Loucy (cell line): ENCODE measurements around the gene RASA4.
"Not testable (repeated sequence)": the region's sequence is repeated elsewhere in the genome, so short reads cannot be mapped to it uniquely, and the experiment has no call there.

ENCODE experiments used
- H2AFZ ChIP-seq: fragments of 200-600 bp; sonication (generic); 2 replicates; pipeline ENCODE4 v1.6.0; 2016; ENCODE audit warnings: antibody characterized with exemption, mild to moderate bottlenecking, low read length, moderate library complexity
- H3F3A ChIP-seq: fragments of 200-600 bp; 2 replicates; pipeline ENCODE4 v1.6.0; 2016; ENCODE audit warnings: antibody characterized with exemption, low read depth, mild to moderate bottlenecking
- H3K27me3 ChIP-seq: fragments of 200-600 bp; sonication (generic); 2 replicates; pipeline ENCODE4 v1.6.1; 2014; ENCODE audit warnings: low read length, mild to moderate bottlenecking; ENCODE audit not compliant: insufficient read depth, poor library complexity, severe bottlenecking
- H3K36me3 ChIP-seq: fragments of 200-600 bp; sonication (generic); 2 replicates; pipeline ENCODE4 v1.6.1; 2016; ENCODE audit warnings: low read length; ENCODE audit not compliant: insufficient read depth
- H3K4me1 ChIP-seq: fragments of 200-600 bp; sonication (generic); 2 replicates; pipeline ENCODE4 v1.5.1; 2014; ENCODE audit warnings: low read length, mild to moderate bottlenecking; ENCODE audit not compliant: insufficient read depth, poor library complexity, severe bottlenecking
- H3K4me2 ChIP-seq: fragments of 200-600 bp; sonication (generic); 2 replicates; pipeline ENCODE4 v1.6.0; 2014; ENCODE audit warnings: antibody characterized with exemption, low read length, low read depth, mild to moderate bottlenecking; ENCODE audit not compliant: poor library complexity, severe bottlenecking
- H3K4me3 ChIP-seq: fragments of 200-600 bp; sonication (generic); 2 replicates; pipeline ENCODE4 v1.5.1; 2014; ENCODE audit warnings: low read length, mild to moderate bottlenecking, mixed read lengths; ENCODE audit not compliant: poor library complexity, severe bottlenecking
- H3K79me2 ChIP-seq: fragments of 200-600 bp; sonication (generic); 2 replicates; pipeline ENCODE4 v1.6.1; 2014; ENCODE audit warnings: low read length; ENCODE audit not compliant: insufficient read depth
- H3K9ac ChIP-seq: fragments of 200-600 bp; sonication (generic); 2 replicates; pipeline ENCODE4 v1.6.0; 2014; ENCODE audit warnings: mild to moderate bottlenecking, low read depth, low read length, moderate library complexity; ENCODE audit not compliant: poor library complexity, severe bottlenecking
- H3K9me2 ChIP-seq: fragments of 200-600 bp; sonication (generic); replicated peaks from 2 replicates; pipeline ENCODE4 v1.6.1; 2016; ENCODE audit warnings: low read depth, low read length, mixed read lengths
- H3K9me3 ChIP-seq: fragments of 200-600 bp; sonication (generic); 2 replicates; pipeline ENCODE4 v1.6.1; 2014; ENCODE audit warnings: mild to moderate bottlenecking, antibody characterized with exemption, low read length, low read depth; ENCODE audit not compliant: insufficient read depth
- H4K20me1 ChIP-seq: fragments of 200-600 bp; sonication (generic); 2 replicates; pipeline ENCODE4 v1.6.0; 2014; ENCODE audit warnings: antibody characterized with exemption, low read length, mild to moderate bottlenecking; ENCODE audit not compliant: insufficient read depth, poor library complexity, severe bottlenecking
- CTCF ChIP-seq: fragments of 200-600 bp; sonication (generic); conservative IDR thresholded peaks from 2 replicates; pipeline ENCODE4 v1.5.1; 2014; ENCODE audit warnings: mild to moderate bottlenecking, antibody characterized with exemption, low read length

RASA4 gene

GRCh38 chr7:102572261-102573239, 44.0 kb downstream of the RASA4 start, which contains the start of gene POLR2J3:
Gene POLR2J3, minus strand, starts transcription at chr7:102572583. Its CDS starts 62 bp downstream, at chr7:102572521.
- not testable (repeated sequence) for H3F3A ChIP-seq, H3K9me2 ChIP-seq, H3K79me2 ChIP-seq, H3K27me3 ChIP-seq, H3K4me1 ChIP-seq, H3K9me3 ChIP-seq, H4K20me1 ChIP-seq, H3K36me3 ChIP-seq
- Histone ChIP-seq H3K4me3 (peak within 1 kb of the TSS; percentile 77), H3K4me2 (peak within 1 kb of the TSS; percentile 38), H3K9ac (peak within 1 kb of the TSS; percentile 74), H2AFZ (peak within 1 kb of the TSS; percentile 88; the same call in 1 of the 2 replicates)
- peak; percentile 35 for TF ChIP-seq CTCF

GRCh38 chr7:102568620-102569019, 47.9 kb downstream of the RASA4 start:
- H3K9me3 ChIP-seq, H3K27me3 ChIP-seq, H4K20me1 ChIP-seq, H3F3A ChIP-seq, H3K4me2 ChIP-seq, H3K36me3 ChIP-seq, H2AFZ ChIP-seq, H3K9me2 ChIP-seq, H3K9ac ChIP-seq, H3K4me3 ChIP-seq, H3K79me2 ChIP-seq, H3K4me1 ChIP-seq: not testable (repeated sequence)

GRCh38 chr7:102550808-102551422, 65.6 kb downstream of the RASA4 start, which contains the start of gene SPDYE2:
Gene SPDYE2, plus strand, starts transcription at chr7:102551226. Its CDS starts 2,030 bp downstream, at chr7:102553256.
- H3K4me2 ChIP-seq, H3K79me2 ChIP-seq, H3K36me3 ChIP-seq, H4K20me1 ChIP-seq, H3F3A ChIP-seq, H3K27me3 ChIP-seq, H3K9ac ChIP-seq, H3K9me2 ChIP-seq, H3K9me3 ChIP-seq, H2AFZ ChIP-seq, H3K4me1 ChIP-seq, H3K4me3 ChIP-seq: not testable (repeated sequence)

- H3K9me2 ChIP-seq, H3K9ac ChIP-seq, H3K27me3 ChIP-seq, H4K20me1 ChIP-seq, H3K4me1 ChIP-seq, H2AFZ ChIP-seq, H3K4me2 ChIP-seq, H3K9me3 ChIP-seq, H3K79me2 ChIP-seq, H3F3A ChIP-seq, H3K4me3 ChIP-seq, H3K36me3 ChIP-seq: not testable (repeated sequence)
Measured at GRCh38 chr7:102546353-102546752, 70.2 kb downstream of the RASA4 start.

GRCh38 chr7:102545288-102545687, 71.3 kb downstream of the RASA4 start:
- H3K4me1 ChIP-seq, H3K9ac ChIP-seq, H4K20me1 ChIP-seq, H3F3A ChIP-seq, H3K79me2 ChIP-seq, H3K27me3 ChIP-seq, H2AFZ ChIP-seq, H3K9me2 ChIP-seq, H3K4me3 ChIP-seq, H3K36me3 ChIP-seq, H3K9me3 ChIP-seq, H3K4me2 ChIP-seq: not testable (repeated sequence)

GRCh38 chr7:102544372-102544771, 72.2 kb downstream of the RASA4 start:
- H3K4me3 ChIP-seq, H3K9me2 ChIP-seq, H3K9me3 ChIP-seq, H3K9ac ChIP-seq, H4K20me1 ChIP-seq, H3F3A ChIP-seq, H3K27me3 ChIP-seq, H2AFZ ChIP-seq, H3K79me2 ChIP-seq, H3K4me2 ChIP-seq, H3K36me3 ChIP-seq, H3K4me1 ChIP-seq: not testable (repeated sequence)
